Gastroesophageal sphincter (tissue), 3 donors: Measurements from ENCODE around the gene PNMA6E.

Source experiments
- CTCF ChIP-seq, 4 experiments: fragments of 200-600 bp in 2 of 4; fragments of 450-650 bp in 2 of 4; sonication (generic) in 1 of 4; IDR thresholded peaks; one replicate each; pipeline ENCODE4 v1.5.1; 2017 to 2019; ENCODE audit warnings: antibody characterized with exemption in 4 of 4, mild to moderate bottlenecking in 2 of 4, moderate library complexity in 2 of 4
- EP300 ChIP-seq: sonication (generic); formaldehyde crosslinking; IDR thresholded peaks from one replicate; pipeline ENCODE4 v1.6.1; 2017; ENCODE audit warnings: antibody characterized with exemption, mild to moderate bottlenecking
- POLR2A ChIP-seq, 2 donors: fragments of 450-650 bp; IDR thresholded peaks; one replicate each; pipeline ENCODE4 v1.6.1; 2017; ENCODE audit warnings: antibody characterized with exemption in 2 of 2, mild to moderate bottlenecking in 2 of 2, moderate library complexity in 1 of 2
- POLR2AphosphoS5 ChIP-seq: sonication (generic); formaldehyde crosslinking; IDR thresholded peaks from one replicate; pipeline ENCODE4 v1.6.1; 2017; ENCODE audit warnings: antibody characterized with exemption

- TF ChIP-seq POLR2AphosphoS5 = no peak
- TF ChIP-seq POLR2A (IDR thresholded peaks at IDR 0.05) = no peak
- TF ChIP-seq CTCF (IDR thresholded peaks at IDR 0.05) = no peak
- no peak for TF ChIP-seq EP300
These were observed 49.2 kb upstream of the PNMA6E start for GRCh38 chrX:153450114-153450948.
